ENCODE results near the gene COL8A1. TPM values are rescaled to one million over a fixed set of nuclear protein-coding genes. Genes with fewer than 3 reads are reported as not detected.

The COL8A1 gene
- total and polyA plus RNA-seq, 9 of the 15 experiments (the other 6 are each of a cell fraction or from before 2014, with no cell fraction given) = 0.07 TPM; not detected in 8

- Histone ChIP-seq H3K9me3 (replicated peaks; ENCODE audit: control insufficient read depth, insufficient read depth, low read depth, low read length) (no peaks in the 10 kb centered on the region; the same call in 1 of the 2 replicates), H3K36me3 (ENCODE audit: control insufficient read depth, insufficient read depth, low read length) (peaks cover 9% of the 10 kb centered on the region; the same call in 1 of the 3 replicates), H3K4me1 (replicated peaks in 1 of 2; ENCODE audit: control insufficient read depth in 2 of 2, insufficient read depth in 2 of 2, low read length in 2 of 2) (peaks cover 5 to 7% of the 10 kb centered on the region in 2 experiments; a peak in 4 of 5 replicates), H3K9me1 (ENCODE audit: control insufficient read depth, insufficient read depth, low read length) (no peaks in the 10 kb centered on the region), H3K9ac (ENCODE audit: insufficient read depth in 1 of 2, low read depth in 2 of 2, low read length in 2 of 2) (peak overlapping the region; percentile 90 to 98; a peak in 3 of 4 replicates), H3K4me2 (ENCODE audit: insufficient read depth, low read length) (peak overlapping the region; percentile 91), H3K27me3 (ENCODE audit: control insufficient read depth in 2 of 2, insufficient read depth in 2 of 2, low read length in 2 of 2) (no peaks in the 10 kb centered on the region), H3K4me3 (peak overlapping the region; percentile 81), H2AFZ (ENCODE audit: low read depth, low read length) (peak overlapping the region; percentile 97), H3K27ac (ENCODE audit: extremely low read depth, low read depth, low read length) (peak overlapping the region; percentile 96), H3K79me2 (ENCODE audit: control insufficient read depth, insufficient read depth, low read length) (peaks cover 47% of the 10 kb centered on the region), H4K20me1 (replicated peaks; ENCODE audit: control insufficient read depth, insufficient read depth, low read length) (no peaks in the 10 kb centered on the region)
- TF ChIP-seq CBFB (CRISPR knock-in tag; IDR thresholded peaks at IDR 0.05) (no peak), MCM5 (IDR thresholded peaks at IDR 0.05; ENCODE audit: low read depth) (no peak), CHD2 (IDR thresholded peaks at IDR 0.05; ENCODE audit: low read depth, low read length) (no peak), ZNF76 (CRISPR knock-in tag; IDR thresholded peaks at IDR 0.05; ENCODE audit: borderline replicate concordance) (no peak), JUNB (CRISPR knock-in tag; conservative IDR thresholded peaks at IDR 0.05) (no peak), POLR2A (conservative IDR thresholded peaks at IDR 0.05) (no peak), SNIP1 (IDR thresholded peaks at IDR 0.05; ENCODE audit: low read depth) (no peak), TBP (optimal IDR thresholded peaks at IDR 0.05; ENCODE audit: low read depth, low read length) (no peak), E2F3 (CRISPR knock-in tag; IDR thresholded peaks at IDR 0.05) (no peak), HDAC2 (IDR thresholded peaks at IDR 0.05) (no peak), PML (IDR thresholded peaks at IDR 0.05; ENCODE audit: low read length) (no peak)
- TF ChIP-seq, protein P1, sequence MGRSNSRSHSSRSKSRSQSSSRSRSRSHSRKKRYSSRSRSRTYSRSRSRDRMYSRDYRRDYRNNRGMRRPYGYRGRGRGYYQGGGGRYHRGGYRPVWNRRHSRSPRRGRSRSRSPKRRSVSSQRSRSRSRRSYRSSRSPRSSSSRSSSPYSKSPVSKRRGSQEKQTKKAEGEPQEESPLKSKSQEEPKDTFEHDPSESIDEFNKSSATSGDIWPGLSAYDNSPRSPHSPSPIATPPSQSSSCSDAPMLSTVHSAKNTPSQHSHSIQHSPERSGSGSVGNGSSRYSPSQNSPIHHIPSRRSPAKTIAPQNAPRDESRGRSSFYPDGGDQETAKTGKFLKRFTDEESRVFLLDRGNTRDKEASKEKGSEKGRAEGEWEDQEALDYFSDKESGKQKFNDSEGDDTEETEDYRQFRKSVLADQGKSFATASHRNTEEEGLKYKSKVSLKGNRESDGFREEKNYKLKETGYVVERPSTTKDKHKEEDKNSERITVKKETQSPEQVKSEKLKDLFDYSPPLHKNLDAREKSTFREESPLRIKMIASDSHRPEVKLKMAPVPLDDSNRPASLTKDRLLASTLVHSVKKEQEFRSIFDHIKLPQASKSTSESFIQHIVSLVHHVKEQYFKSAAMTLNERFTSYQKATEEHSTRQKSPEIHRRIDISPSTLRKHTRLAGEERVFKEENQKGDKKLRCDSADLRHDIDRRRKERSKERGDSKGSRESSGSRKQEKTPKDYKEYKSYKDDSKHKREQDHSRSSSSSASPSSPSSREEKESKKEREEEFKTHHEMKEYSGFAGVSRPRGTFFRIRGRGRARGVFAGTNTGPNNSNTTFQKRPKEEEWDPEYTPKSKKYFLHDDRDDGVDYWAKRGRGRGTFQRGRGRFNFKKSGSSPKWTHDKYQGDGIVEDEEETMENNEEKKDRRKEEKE (IDR thresholded peaks at IDR 0.05; ENCODE audit: borderline replicate concordance in 1 of 2, control insufficient read depth in 1 of 2, low read depth in 2 of 2, low read length in 1 of 2) = no peak
- ATAC-seq (peak; percentile 42), DNase-seq (ENCODE audit: extremely low read depth in 1 of 4, low spot score in 3 of 4) (peak; percentile 18 to 32 (median 26)), FAIRE-seq (no peak)
- TSS peak; percentile 88 for BruUV-seq (replicated peaks)
- under 1% methylated on average over 14 of the region's 15 CpGs for WGBS (ENCODE audit: insufficient coverage, low coverage, missing lambda C conversion rate)
- intact Hi-C loops (cut with micrococcal nuclease) = no loop called here
- CTCF ChIA-PET (ENCODE audit: low intra/inter-chr PET ratio) = no interaction called here
- POLR2A ChIA-PET = interaction anchor here (0.7 to 1.7 kb wide), 3 partner anchors 28 to 241 kb away, joined by 3 read pairs; no protein-coding TSS in a partner anchor
- in situ Hi-C loops (cut with MboI) = no loop called here
These were observed 178.6 kb downstream of the COL8A1 start for GRCh38 chr3:99817047-99817436.
